GM11168 (cell line): Measurements from ENCODE around the gene ENGASE.

ENCODE experiments used
- in situ Hi-C: fragments of 300-500 bp; cut with MboI; formaldehyde crosslinking; loops from one replicate; pipeline ENCODE4 v1.12.0; 2022; ENCODE audit warnings: low sequenced_read_pairs; ENCODE audit not compliant: unreplicated experiment

ENGASE gene

GRCh38 chr17:79036596-79036995, 38.0 kb upstream of the ENGASE start:
- in situ Hi-C loops = no loop called here

GRCh38 chr17:79038545-79039135, 36.0 kb upstream of the ENGASE start:
- in situ Hi-C loops = no loop called here

GRCh38 chr17:79039171-79039570, 35.5 kb upstream of the ENGASE start:
- in situ Hi-C loops = no loop called here

- in situ Hi-C loops = no loop called here
Measured at GRCh38 chr17:79039886-79040285, 34.7 kb upstream of the ENGASE start.

- in situ Hi-C loops = no loop called here
Measured at GRCh38 chr17:79041041-79041570, 33.5 kb upstream of the ENGASE start.

- in situ Hi-C loops = no loop called here
Measured at GRCh38 chr17:79041723-79042420, 32.8 kb upstream of the ENGASE start.

- in situ Hi-C loops = no loop called here
Measured at GRCh38 chr17:79042421-79043190, 32.0 kb upstream of the ENGASE start.

- in situ Hi-C loops = no loop called here
Measured at GRCh38 chr17:79043191-79043930, 31.3 kb upstream of the ENGASE start.

GRCh38 chr17:79043931-79044320, 30.7 kb upstream of the ENGASE start:
- in situ Hi-C loops = no loop called here

GRCh38 chr17:79044462-79044861, 30.2 kb upstream of the ENGASE start:
- in situ Hi-C loops = no loop called here

- in situ Hi-C loops = no loop called here
Measured at GRCh38 chr17:79045001-79045729, 29.5 kb upstream of the ENGASE start.

- in situ Hi-C loops = no loop called here
Measured at GRCh38 chr17:79045842-79046196, 28.8 kb upstream of the ENGASE start.

- in situ Hi-C loops = no loop called here
Measured at GRCh38 chr17:79046197-79046915, 28.3 kb upstream of the ENGASE start.

GRCh38 chr17:79046916-79047280, 27.7 kb upstream of the ENGASE start:
- in situ Hi-C loops = no loop called here

- in situ Hi-C loops = no loop called here
Measured at GRCh38 chr17:79047291-79047920, 27.2 kb upstream of the ENGASE start.

- in situ Hi-C loops = no loop called here
Measured at GRCh38 chr17:79047923-79048825, 26.4 kb upstream of the ENGASE start.

GRCh38 chr17:79048826-79049755, 25.5 kb upstream of the ENGASE start:
- in situ Hi-C loops = no loop called here
